ENCODE data around the gene TFR2. TPM values are rescaled to one million over a fixed set of nuclear protein-coding genes. Genes with fewer than 3 reads are reported as not detected.
"Not testable (repeated sequence)": the region's sequence is repeated elsewhere in the genome, so short reads cannot be mapped to it uniquely, and the experiment has no call there.

Gene TFR2
- total RNA-seq, 4 donors from 2014 or later, result 0.43 to 2.0 TPM; not detected in 2

GRCh38 chr7:100671353-100672327, 30.3 kb upstream of the TFR2 start:
- Histone ChIP-seq H3K27me3 (no peaks in the 10 kb centered on the region), H3K27ac (no peak overlapping the region), H3K9me3 (no peaks in the 10 kb centered on the region), H3K4me1 (no peaks in the 10 kb centered on the region), H3K4me3 (no peak overlapping the region), H3K36me3 (no peaks in the 10 kb centered on the region)
- intact Hi-C loops (cut with DNase I; ENCODE audit: low total_unique reads), result loop anchor here (10.0 kb wide), 1 partner anchor 87 kb away; the partner anchor contains the start of genes FBXO24 and LRCH4
- TF ChIP-seq CTCF (IDR thresholded peaks at IDR 0.05) (no peak), POLR2A (IDR thresholded peaks at IDR 0.05) (no peak)
- DNase-seq, result no peak

- no peak for DNase-seq
- no peaks in the 10 kb centered on the region for H3K36me3 ChIP-seq
- intact Hi-C loops (cut with DNase I; ENCODE audit: low total_unique reads), result loop anchor here (10.0 kb wide), 1 partner anchor 85 kb away; the partner anchor contains the start of genes FBXO24 and LRCH4
- H3K27me3 ChIP-seq, result no peaks in the 10 kb centered on the region
- H3K27ac ChIP-seq, result no peak overlapping the region
- no peaks in the 10 kb centered on the region for H3K4me1 ChIP-seq
- no peak overlapping the region for H3K4me3 ChIP-seq
- H3K9me3 ChIP-seq, result no peaks in the 10 kb centered on the region
- TF ChIP-seq CTCF (IDR thresholded peaks at IDR 0.05) (no peak), POLR2A (IDR thresholded peaks at IDR 0.05) (no peak)
Measured at GRCh38 chr7:100670074-100670473, 28.7 kb upstream of the TFR2 start.

- H3K4me3 ChIP-seq; H3K27me3 ChIP-seq; intact Hi-C loops (cut with DNase I; ENCODE audit: low total_unique reads); H3K4me1 ChIP-seq; DNase-seq; H3K27ac ChIP-seq; H3K9me3 ChIP-seq; H3K36me3 ChIP-seq: not testable (repeated sequence)
Measured at GRCh38 chr7:100669106-100669505, 27.8 kb upstream of the TFR2 start.

- TF ChIP-seq CTCF (IDR thresholded peaks at IDR 0.05) (no peak), POLR2A (IDR thresholded peaks at IDR 0.05) (no peak)
- H3K27ac ChIP-seq, result no peak overlapping the region
- no peak overlapping the region for H3K4me3 ChIP-seq
- intact Hi-C loops (cut with DNase I; ENCODE audit: low total_unique reads), result no loop called here
- no peaks in the 10 kb centered on the region for H3K4me1 ChIP-seq
- no peaks in the 10 kb centered on the region for H3K36me3 ChIP-seq
- DNase-seq, result no peak
- H3K27me3 ChIP-seq, result no peaks in the 10 kb centered on the region
- H3K9me3 ChIP-seq, result no peaks in the 10 kb centered on the region
Measured at GRCh38 chr7:100668069-100668449, 26.7 kb upstream of the TFR2 start.

GRCh38 chr7:100667331-100668068, 26.1 kb upstream of the TFR2 start:
- Histone ChIP-seq H3K36me3 (no peaks in the 10 kb centered on the region), H3K9me3 (no peaks in the 10 kb centered on the region), H3K27ac (no peak overlapping the region), H3K4me1 (no peaks in the 10 kb centered on the region), H3K4me3 (no peak overlapping the region), H3K27me3 (no peaks in the 10 kb centered on the region)
- DNase-seq, result no peak
- intact Hi-C loops (cut with DNase I; ENCODE audit: low total_unique reads), result no loop called here
- TF ChIP-seq CTCF (IDR thresholded peaks at IDR 0.05), result no peak
- TF ChIP-seq POLR2A (IDR thresholded peaks at IDR 0.05), result no peak
